H1 (cell line): ENCODE results near the gene C1orf74. TPM values are rescaled to one million over a fixed set of nuclear protein-coding genes. Genes with fewer than 3 reads are reported as not detected.

Experiments
- CTCF ChIA-PET: fragments of 300-600 bp; sonication (Branson Sonifier 250); formaldehyde crosslinking; loops from one replicate; lab custom pipeline; 2021; ENCODE audit not compliant: partially characterized antibody; lab: Charles Lee
- POLR2A ChIA-PET: fragments of 300-600 bp; sonication (Branson Sonifier 250); formaldehyde crosslinking; loops from one replicate; lab custom pipeline; 2021; ENCODE audit warnings: inconsistent platforms; ENCODE audit not compliant: partially characterized antibody; lab: Charles Lee
- DNase-seq, 2 experiments: peaks; one replicate each; pipeline versions ENCODE4 v3.0.0 to v3.0.0-alpha.2; 2010 to 2022; ENCODE audit warnings: low spot score in 2 of 2, low read depth in 1 of 2, mixed read lengths in 1 of 2
- FAIRE-seq: peaks from 2 replicates; lab custom pipeline; 2011; peaks lifted over from hg19 to GRCh38; lab: Jason Lieb, UNC
- H2AFZ ChIP-seq: 2 replicates; pipeline ENCODE4 v1.8.1; 2012; ENCODE audit warnings: low read length, inconsistent platforms
- H2AK5ac ChIP-seq: 2 replicates; pipeline ENCODE4 v1.6.1; 2013; ENCODE audit warnings: low read depth, low read length
- H2BK120ac ChIP-seq: replicated peaks from 2 replicates; pipeline ENCODE3; 2013; ENCODE audit warnings: low read depth, low read length, inconsistent platforms
- H2BK12ac ChIP-seq: 2 replicates; pipeline ENCODE4 v1.6.1; 2013; ENCODE audit warnings: low read depth, low read length
- H2BK15ac ChIP-seq: 2 replicates; pipeline ENCODE4 v1.6.1; 2013; ENCODE audit warnings: low read length
- H2BK20ac ChIP-seq: 2 replicates; pipeline ENCODE4 v1.6.1; 2013; ENCODE audit warnings: low read length
- H2BK5ac ChIP-seq: 2 replicates; pipeline ENCODE4 v1.6.1; 2013; ENCODE audit warnings: low read depth, low read length
- H3K14ac ChIP-seq: 2 replicates; pipeline ENCODE4 v1.6.1; 2013; ENCODE audit warnings: inconsistent platforms; ENCODE audit not compliant: insufficient read length
- H3K18ac ChIP-seq: 2 replicates; pipeline ENCODE4 v1.6.1; 2013; ENCODE audit warnings: low read length; ENCODE audit errors: extremely low read depth
- H3K23ac ChIP-seq: 2 replicates; pipeline ENCODE4 v1.6.1; 2013; ENCODE audit warnings: inconsistent platforms; ENCODE audit not compliant: insufficient read length
- H3K23me2 ChIP-seq: 2 replicates; pipeline ENCODE4 v1.6.1; 2013; ENCODE audit warnings: low read depth, low read length
- H3K27ac ChIP-seq: 2 replicates; pipeline ENCODE4 v1.6.1; 2011; ENCODE audit warnings: low read depth, low read length, inconsistent platforms
- H3K27me3 ChIP-seq, 4 experiments: replicated peaks in 1 of 4; 1 replicate in 1 of 4; 2 replicates in 3 of 4; pipeline versions ENCODE4 v1.6.1 to v1.8.1; 2011 to 2013; ENCODE audit warnings: low read length in 3 of 4, mild to moderate bottlenecking in 3 of 4, inconsistent platforms in 2 of 4, mixed read lengths in 2 of 4, moderate library complexity in 1 of 4; ENCODE audit not compliant: control insufficient read depth in 3 of 4, insufficient read depth in 3 of 4; ENCODE audit errors: extremely low read depth in 1 of 4
- H3K36me3 ChIP-seq, 4 experiments: 2 replicates each; pipeline versions ENCODE4 v1.6.1 to v1.8.1; 2011 to 2013; ENCODE audit warnings: mild to moderate bottlenecking in 4 of 4, low read length in 3 of 4, moderate library complexity in 2 of 4, control low read depth in 1 of 4, inconsistent platforms in 1 of 4; ENCODE audit not compliant: insufficient read depth in 4 of 4, control insufficient read depth in 2 of 4
- H3K4ac ChIP-seq: replicated peaks from 2 replicates; pipeline ENCODE3; 2013; ENCODE audit warnings: low read length, low read depth, mixed read lengths, inconsistent platforms; ENCODE audit not compliant: insufficient read length
- H3K4me1 ChIP-seq, 4 experiments: replicated peaks in 1 of 4; 1 replicate in 1 of 4; 2 replicates in 3 of 4; pipeline versions ENCODE4 v1.6.1 to v1.8.1; 2011 to 2013; ENCODE audit warnings: low read length in 3 of 4, inconsistent platforms in 2 of 4, mixed read lengths in 1 of 4; ENCODE audit not compliant: insufficient read depth in 4 of 4, control insufficient read depth in 3 of 4
- H3K4me2 ChIP-seq, 2 experiments: 2 replicates each; pipeline versions ENCODE4 v1.6.1 to v1.8.1; 2011 to 2013; ENCODE audit warnings: low read depth in 2 of 2, low read length in 2 of 2, control low read depth in 1 of 2, inconsistent platforms in 1 of 2, mild to moderate bottlenecking in 1 of 2; ENCODE audit not compliant: insufficient read depth in 1 of 2
- H3K4me3 ChIP-seq, 4 experiments: fragments of 200-600, 300-600 bp in 1 of 4; sonication (generic), shearing (Covaris generic), sonication (Bioruptor Twin) in 1 of 4; 2 replicates each; pipeline versions ENCODE4 v1.5.1 to v1.8.1; 2011 to 2016; ENCODE audit warnings: low read length in 4 of 4, low read depth in 3 of 4, control low read depth in 2 of 4, inconsistent platforms in 2 of 4, mild to moderate bottlenecking in 2 of 4, mixed read lengths in 1 of 4, moderate library complexity in 1 of 4; ENCODE audit not compliant: insufficient read depth in 2 of 4; ENCODE audit errors: extremely low read depth in 1 of 4
- H3K56ac ChIP-seq: replicated peaks from 2 replicates; pipeline ENCODE3; 2013; ENCODE audit warnings: low read depth, mild to moderate bottlenecking, mixed read lengths, low read length, inconsistent platforms; ENCODE audit not compliant: insufficient read length
- H3K79me1 ChIP-seq: 2 replicates; pipeline ENCODE4 v1.6.1; 2013; ENCODE audit warnings: low read depth, low read length, control low read depth
- H3K79me2 ChIP-seq, 2 experiments: 2 replicates each; pipeline versions ENCODE4 v1.6.1 to v1.8.1; 2012 to 2013; ENCODE audit warnings: low read length in 2 of 2, mild to moderate bottlenecking in 2 of 2, inconsistent platforms in 1 of 2; ENCODE audit not compliant: insufficient read depth in 2 of 2, control insufficient read depth in 1 of 2
- H3K9ac ChIP-seq, 4 experiments: replicated peaks in 1 of 4; 1 replicate in 1 of 4; 2 replicates in 3 of 4; pipeline versions ENCODE4 v1.6.1 to v1.8.1; 2011 to 2013; ENCODE audit warnings: low read depth in 3 of 4, low read length in 3 of 4, control low read depth in 2 of 4, mild to moderate bottlenecking in 2 of 4, moderate library complexity in 2 of 4, inconsistent platforms in 1 of 4; ENCODE audit errors: extremely low read depth in 1 of 4
- H3K9me3 ChIP-seq, 2 experiments: 2 replicates each; pipeline versions ENCODE4 v1.6.1 to v1.8.1; 2012 to 2013; ENCODE audit warnings: mild to moderate bottlenecking in 2 of 2, moderate library complexity in 2 of 2, control low read depth in 1 of 2, inconsistent platforms in 1 of 2, low read depth in 1 of 2, low read length in 1 of 2, mixed read lengths in 1 of 2; ENCODE audit not compliant: insufficient read depth in 2 of 2
- H4K20me1 ChIP-seq, 2 experiments: replicated peaks in 1 of 2; 2 replicates each; pipeline versions ENCODE3 to v1.8.1; 2011 to 2013; ENCODE audit warnings: inconsistent platforms in 2 of 2, low read length in 2 of 2, mild to moderate bottlenecking in 1 of 2; ENCODE audit not compliant: insufficient read depth in 2 of 2, control insufficient read depth in 1 of 2
- H4K5ac ChIP-seq: 2 replicates; pipeline ENCODE4 v1.6.1; 2013; ENCODE audit warnings: low read length, low read depth, mixed read lengths, inconsistent platforms; ENCODE audit not compliant: insufficient read length
- H4K8ac ChIP-seq: 2 replicates; pipeline ENCODE4 v1.8.0; 2013; ENCODE audit warnings: mild to moderate bottlenecking, moderate library complexity, low read length, inconsistent platforms; ENCODE audit not compliant: insufficient read depth; ENCODE audit errors: extremely low read depth
- H4K91ac ChIP-seq: replicated peaks from 2 replicates; pipeline ENCODE3; 2013; ENCODE audit warnings: low read length, mixed read lengths, inconsistent platforms; ENCODE audit not compliant: insufficient read length
- JUND ChIP-seq: IDR thresholded peaks from 2 replicates; pipeline ENCODE4 v1.6.1; 2011; ENCODE audit warnings: mild to moderate bottlenecking, improper control_type of control experiment, low read length
- RAD21 ChIP-seq, 2 experiments: IDR thresholded peaks in 1 of 2; conservative IDR thresholded peaks in 1 of 2; 2 replicates each; pipeline ENCODE4 v1.6.1; 2011; ENCODE audit warnings: low read depth in 2 of 2, low read length in 2 of 2, improper control_type of control experiment in 1 of 2, inconsistent platforms in 1 of 2, mild to moderate bottlenecking in 1 of 2, moderate library complexity in 1 of 2
- RXRA ChIP-seq: IDR thresholded peaks from 2 replicates; pipeline ENCODE4 v1.6.1; 2011; ENCODE audit warnings: low read depth, mild to moderate bottlenecking, low read length, moderate library complexity; ENCODE audit not compliant: insufficient read depth
- WGBS, 2 experiments: shearing (Covaris generic) in 1 of 2; methylation state at CpG; one replicate each; pipeline versions ENCODE4 v1.1.6 to v1.1.7; 2013 to 2015; ENCODE audit warnings: low lambda C conversion rate in 2 of 2, mixed read lengths in 2 of 2, inconsistent platforms in 1 of 2, low coverage in 1 of 2, missing lambda C conversion rate in 1 of 2; ENCODE audit not compliant: insufficient replicate concordance in 2 of 2, insufficient coverage in 1 of 2, insufficient read length in 1 of 2; ENCODE audit errors: extremely low coverage in 1 of 2, missing lambda C conversion rate in 1 of 2; 5-methylcytosine and 5-hydroxymethylcytosine counted together
- polyA plus RNA-seq, 7 experiments: library from polyadenylated mRNA; depleted of rRNA in 3 of 7; stranded (reverse) in 5 of 7; unstranded in 2 of 7; fragments of >200 nt in 5 of 7; fragments of 200-250 nt in 2 of 7; gene quantifications; 1 replicate in 5 of 7; 2 replicates in 1 of 7; 4 replicates in 1 of 7; pipeline versions ENCODE4 v1.2.1 to v1.2.3, GENCODE V29; 2011 to 2013; ENCODE audit warnings: missing spikeins in 2 of 7, mixed read lengths in 2 of 7
- total RNA-seq: library from RNA; stranded (reverse); fragmentation: NEBNext Ultra II Directional; extraction: Animal tissue kit (Norgen Biotek cat#: 25700); gene quantifications from 2 replicates; pipeline ENCODE4 v1.2.1, GENCODE V29; 2021
- TF ChIP-seq, protein P1 (sequence below), 3 experiments: IDR thresholded peaks; 1 replicate in 2 of 3; 2 replicates in 1 of 3; pipeline versions ENCODE4 v1.5.1 to v1.6.1; 2011; ENCODE audit warnings: low read length in 3 of 3, mild to moderate bottlenecking in 3 of 3, inconsistent platforms in 2 of 3, low read depth in 1 of 3, moderate library complexity in 1 of 3; ENCODE audit not compliant: insufficient read depth in 1 of 3; ENCODE audit errors: control extremely low read depth in 1 of 3

C1orf74 gene
- total and polyA plus RNA-seq, 2 of the 8 experiments (the other 6 are each of a cell fraction or from before 2014, with no cell fraction given), result 3.1 to 3.9 TPM

DNA sequence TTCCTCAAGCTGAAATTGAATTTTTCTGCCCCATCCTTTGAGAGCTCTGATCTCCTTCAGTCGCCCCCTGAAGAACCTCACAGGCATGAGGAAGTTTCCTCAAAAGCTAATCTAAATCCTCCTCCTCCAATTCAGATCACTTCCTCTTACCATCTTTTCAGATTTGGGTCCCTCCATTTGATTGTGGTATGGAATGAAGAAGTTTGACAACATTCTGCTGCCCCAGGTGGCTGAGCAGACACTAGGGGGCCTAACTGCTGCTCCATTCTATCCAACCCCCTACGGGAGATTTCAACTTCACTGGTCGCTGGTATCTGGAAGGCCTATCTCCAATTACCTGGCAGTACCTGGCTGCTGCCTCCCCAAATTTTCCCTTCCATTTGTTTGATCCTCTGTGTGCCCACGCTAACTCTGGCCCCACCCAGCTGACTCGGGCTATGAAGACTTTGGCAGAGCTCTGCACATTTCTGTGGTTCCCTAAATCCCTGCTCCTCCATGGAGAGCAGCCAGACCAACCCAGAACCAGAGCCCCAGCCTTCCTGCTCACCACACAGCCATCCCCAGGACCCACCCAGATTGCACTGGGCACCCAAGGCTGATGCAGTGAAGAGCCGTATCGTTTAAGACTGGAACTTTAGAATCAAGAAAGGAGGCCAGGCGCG is 13.8 kb upstream of the C1orf74 start:
- no peak for DNase-seq
- Histone ChIP-seq H2BK20ac (no peak overlapping the region), H3K4me2 (peak overlapping the region in 1 of 2 experiments; percentile 1; a peak in 1 of 4 replicates), H2AK5ac (no peak overlapping the region), H4K8ac (no peak overlapping the region), H3K4me1 (peaks cover 0 to 3% (median 1%) of the 10 kb centered on the region in 4 experiments; a peak in 1 of 7 replicates), H3K79me1 (no peaks in the 10 kb centered on the region), H2BK120ac (no peak overlapping the region), H2BK5ac (no peak overlapping the region), H3K23me2 (peaks cover 1% of the 10 kb centered on the region; the same call in 1 of the 2 replicates), H4K91ac (no peak overlapping the region), H3K9me3 (no peaks in the 10 kb centered on the region), H2BK12ac (no peak overlapping the region), H3K79me2 (no peaks in the 10 kb centered on the region), H3K9ac (no peak overlapping the region), H3K4ac (no peak overlapping the region), H3K27me3 (no peaks in the 10 kb centered on the region), H3K56ac (no peak overlapping the region), H3K27ac (no peak overlapping the region), H3K4me3 (no peak overlapping the region), H3K18ac (no peak overlapping the region), H4K5ac (no peak overlapping the region), H2BK15ac (no peak overlapping the region), H2AFZ (no peak overlapping the region), H3K23ac (no peak overlapping the region), H4K20me1 (peaks cover 0 to 1% of the 10 kb centered on the region in 2 experiments), H3K36me3 (peaks cover 0 to 4% (median 2%) of the 10 kb centered on the region in 4 experiments; a peak in 3 of 8 replicates), H3K14ac (no peak overlapping the region)
- ChIA-PET POLR2A (interaction anchor here (1.1 kb wide), 1 partner anchor 10 kb away, joined by 4 read pairs; no protein-coding TSS in a partner anchor), CTCF (interaction anchor here (0.7 to 1.8 kb wide), 8 partner anchors 10 to 1703 kb away, joined by 3 to 7 read pairs (median 4); no protein-coding TSS in a partner anchor)
- WGBS, 2 experiments, result 90% methylated on average over 9 of the region's 9 CpGs; no CpG with 5 or more reads in 1 of the 2 experiments
- TF ChIP-seq, protein P1, sequence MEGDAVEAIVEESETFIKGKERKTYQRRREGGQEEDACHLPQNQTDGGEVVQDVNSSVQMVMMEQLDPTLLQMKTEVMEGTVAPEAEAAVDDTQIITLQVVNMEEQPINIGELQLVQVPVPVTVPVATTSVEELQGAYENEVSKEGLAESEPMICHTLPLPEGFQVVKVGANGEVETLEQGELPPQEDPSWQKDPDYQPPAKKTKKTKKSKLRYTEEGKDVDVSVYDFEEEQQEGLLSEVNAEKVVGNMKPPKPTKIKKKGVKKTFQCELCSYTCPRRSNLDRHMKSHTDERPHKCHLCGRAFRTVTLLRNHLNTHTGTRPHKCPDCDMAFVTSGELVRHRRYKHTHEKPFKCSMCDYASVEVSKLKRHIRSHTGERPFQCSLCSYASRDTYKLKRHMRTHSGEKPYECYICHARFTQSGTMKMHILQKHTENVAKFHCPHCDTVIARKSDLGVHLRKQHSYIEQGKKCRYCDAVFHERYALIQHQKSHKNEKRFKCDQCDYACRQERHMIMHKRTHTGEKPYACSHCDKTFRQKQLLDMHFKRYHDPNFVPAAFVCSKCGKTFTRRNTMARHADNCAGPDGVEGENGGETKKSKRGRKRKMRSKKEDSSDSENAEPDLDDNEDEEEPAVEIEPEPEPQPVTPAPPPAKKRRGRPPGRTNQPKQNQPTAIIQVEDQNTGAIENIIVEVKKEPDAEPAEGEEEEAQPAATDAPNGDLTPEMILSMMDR (IDR thresholded peaks at IDR 0.05; ENCODE audit: control extremely low read depth in 1 of 3, insufficient read depth in 1 of 3, low read depth in 1 of 3, low read length in 3 of 3), result peak in 2 of 3 experiments; percentile 19 to 39; a peak in 3 of 4 replicates
- TF ChIP-seq RXRA (no peak), RAD21 (IDR thresholded peaks at IDR 0.05 in 1 of 2, conservative IDR thresholded peaks at IDR 0.05 in 1 of 2; ENCODE audit: low read depth in 2 of 2, low read length in 2 of 2) (peak in 1 of 2 experiments; percentile 32; a peak in 1 of 4 replicates), JUND (no peak)
- FAIRE-seq, result no peak
